HepG2 (cell line): ENCODE data around the gene OTOGL.

Experiments
- EZH2 ChIP-seq: conservative IDR thresholded peaks from 2 replicates; pipeline ENCODE4 v1.6.1; 2012; ENCODE audit warnings: mild to moderate bottlenecking, low read depth, low read length, moderate library complexity
- HMG20B ChIP-seq: conservative IDR thresholded peaks from 2 replicates; pipeline ENCODE4 v1.6.1; 2016; ENCODE audit warnings: missing genetic modification reagents, missing compliant biosample characterization
- MEIS2 ChIP-seq: sonication (generic); formaldehyde crosslinking; IDR thresholded peaks from 2 replicates; pipeline ENCODE4 v1.9.0; 2021; ENCODE audit warnings: mild to moderate bottlenecking, missing genetic modification reagents
- NCOA2 ChIP-seq: sonication (generic); formaldehyde crosslinking; IDR thresholded peaks from 2 replicates; pipeline ENCODE4 v1.8.0; 2022; ENCODE audit warnings: inconsistent platforms
- NR2C2 ChIP-seq: sonication (generic); formaldehyde crosslinking; IDR thresholded peaks from 2 replicates; pipeline ENCODE4 v1.4.0; 2020; ENCODE audit warnings: missing genetic modification reagents, mild to moderate bottlenecking, moderate library complexity, borderline replicate concordance
- SMARCC2 ChIP-seq: fragments of 450-650 bp; IDR thresholded peaks from 2 replicates; pipeline ENCODE4 v1.6.1; 2017; ENCODE audit warnings: antibody characterized with exemption, mild to moderate bottlenecking
- TGIF2 ChIP-seq: IDR thresholded peaks from 2 replicates; pipeline ENCODE4 v1.6.1; 2016; ENCODE audit warnings: control low read depth, missing compliant biosample characterization
- YY1 ChIP-seq: IDR thresholded peaks from 2 replicates; pipeline ENCODE4 v1.6.1; 2011; ENCODE audit warnings: low read length, low read depth, moderate library complexity, mild to moderate bottlenecking; ENCODE audit not compliant: insufficient read depth, insufficient replicate concordance
- ZSCAN29 ChIP-seq: sonication (generic); formaldehyde crosslinking; conservative IDR thresholded peaks from 2 replicates; pipeline ENCODE4 v1.4.0; 2020; ENCODE audit warnings: mild to moderate bottlenecking, missing genetic modification reagents
- TF ChIP-seq, protein P1 (sequence below): IDR thresholded peaks from 2 replicates; pipeline ENCODE4 v1.6.1; 2012; ENCODE audit warnings: inconsistent platforms
- TF ChIP-seq, protein P2 (sequence below): sonication (generic); formaldehyde crosslinking; IDR thresholded peaks from 2 replicates; pipeline ENCODE4 v1.4.0; 2020; ENCODE audit warnings: missing genetic modification reagents
- TF ChIP-seq, protein P3 (sequence below): sonication (generic); formaldehyde crosslinking; conservative IDR thresholded peaks from 2 replicates; pipeline ENCODE4 v1.4.0; 2020; ENCODE audit warnings: missing genetic modification reagents
- TF ChIP-seq, protein P4 (sequence below): sonication (generic); formaldehyde crosslinking; IDR thresholded peaks from 2 replicates; pipeline ENCODE4 v1.4.0; 2020; ENCODE audit warnings: missing genetic modification reagents

DNA sequence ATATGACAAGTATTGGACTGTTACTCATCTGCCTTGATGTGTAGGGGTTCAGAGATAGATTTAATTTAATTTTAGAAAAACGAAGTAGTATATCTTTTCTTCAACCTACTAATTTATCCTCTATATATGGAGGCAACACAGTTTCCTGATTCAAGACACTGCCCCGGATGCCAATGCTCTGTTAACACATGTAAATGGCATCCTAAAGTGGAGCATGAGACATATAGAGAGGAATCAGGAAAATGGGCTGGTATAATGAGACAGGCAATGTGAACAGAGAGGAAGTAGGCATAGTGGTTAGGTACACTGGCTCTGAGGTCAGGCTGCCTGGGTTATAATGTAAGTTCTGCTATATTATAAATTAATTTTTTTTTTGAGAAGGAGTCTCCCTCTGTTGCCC lies 85.6 kb downstream of the OTOGL start:
- TF ChIP-seq MEIS2 (CRISPR knock-in tag) (no peak), YY1 (no peak), SMARCC2 (no peak), TGIF2 (CRISPR knock-in tag) (no peak), NCOA2 (CRISPR knock-in tag) (no peak), EZH2 (no peak), NR2C2 (CRISPR knock-in tag) (no peak), ZSCAN29 (no peak), HMG20B (CRISPR knock-in tag) (no peak)
- TF ChIP-seq, protein P1, sequence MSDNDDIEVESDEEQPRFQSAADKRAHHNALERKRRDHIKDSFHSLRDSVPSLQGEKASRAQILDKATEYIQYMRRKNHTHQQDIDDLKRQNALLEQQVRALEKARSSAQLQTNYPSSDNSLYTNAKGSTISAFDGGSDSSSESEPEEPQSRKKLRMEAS = no peak
- TF ChIP-seq, protein P2, sequence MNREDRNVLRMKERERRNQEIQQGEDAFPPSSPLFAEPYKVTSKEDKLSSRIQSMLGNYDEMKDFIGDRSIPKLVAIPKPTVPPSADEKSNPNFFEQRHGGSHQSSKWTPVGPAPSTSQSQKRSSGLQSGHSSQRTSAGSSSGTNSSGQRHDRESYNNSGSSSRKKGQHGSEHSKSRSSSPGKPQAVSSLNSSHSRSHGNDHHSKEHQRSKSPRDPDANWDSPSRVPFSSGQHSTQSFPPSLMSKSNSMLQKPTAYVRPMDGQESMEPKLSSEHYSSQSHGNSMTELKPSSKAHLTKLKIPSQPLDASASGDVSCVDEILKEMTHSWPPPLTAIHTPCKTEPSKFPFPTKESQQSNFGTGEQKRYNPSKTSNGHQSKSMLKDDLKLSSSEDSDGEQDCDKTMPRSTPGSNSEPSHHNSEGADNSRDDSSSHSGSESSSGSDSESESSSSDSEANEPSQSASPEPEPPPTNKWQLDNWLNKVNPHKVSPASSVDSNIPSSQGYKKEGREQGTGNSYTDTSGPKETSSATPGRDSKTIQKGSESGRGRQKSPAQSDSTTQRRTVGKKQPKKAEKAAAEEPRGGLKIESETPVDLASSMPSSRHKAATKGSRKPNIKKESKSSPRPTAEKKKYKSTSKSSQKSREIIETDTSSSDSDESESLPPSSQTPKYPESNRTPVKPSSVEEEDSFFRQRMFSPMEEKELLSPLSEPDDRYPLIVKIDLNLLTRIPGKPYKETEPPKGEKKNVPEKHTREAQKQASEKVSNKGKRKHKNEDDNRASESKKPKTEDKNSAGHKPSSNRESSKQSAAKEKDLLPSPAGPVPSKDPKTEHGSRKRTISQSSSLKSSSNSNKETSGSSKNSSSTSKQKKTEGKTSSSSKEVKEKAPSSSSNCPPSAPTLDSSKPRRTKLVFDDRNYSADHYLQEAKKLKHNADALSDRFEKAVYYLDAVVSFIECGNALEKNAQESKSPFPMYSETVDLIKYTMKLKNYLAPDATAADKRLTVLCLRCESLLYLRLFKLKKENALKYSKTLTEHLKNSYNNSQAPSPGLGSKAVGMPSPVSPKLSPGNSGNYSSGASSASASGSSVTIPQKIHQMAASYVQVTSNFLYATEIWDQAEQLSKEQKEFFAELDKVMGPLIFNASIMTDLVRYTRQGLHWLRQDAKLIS (CRISPR knock-in tag) = no peak
- TF ChIP-seq, protein P3, sequence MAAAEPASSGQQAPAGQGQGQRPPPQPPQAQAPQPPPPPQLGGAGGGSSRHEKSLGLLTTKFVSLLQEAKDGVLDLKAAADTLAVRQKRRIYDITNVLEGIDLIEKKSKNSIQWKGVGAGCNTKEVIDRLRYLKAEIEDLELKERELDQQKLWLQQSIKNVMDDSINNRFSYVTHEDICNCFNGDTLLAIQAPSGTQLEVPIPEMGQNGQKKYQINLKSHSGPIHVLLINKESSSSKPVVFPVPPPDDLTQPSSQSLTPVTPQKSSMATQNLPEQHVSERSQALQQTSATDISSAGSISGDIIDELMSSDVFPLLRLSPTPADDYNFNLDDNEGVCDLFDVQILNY (CRISPR knock-in tag) = no peak
- TF ChIP-seq, protein P4, sequence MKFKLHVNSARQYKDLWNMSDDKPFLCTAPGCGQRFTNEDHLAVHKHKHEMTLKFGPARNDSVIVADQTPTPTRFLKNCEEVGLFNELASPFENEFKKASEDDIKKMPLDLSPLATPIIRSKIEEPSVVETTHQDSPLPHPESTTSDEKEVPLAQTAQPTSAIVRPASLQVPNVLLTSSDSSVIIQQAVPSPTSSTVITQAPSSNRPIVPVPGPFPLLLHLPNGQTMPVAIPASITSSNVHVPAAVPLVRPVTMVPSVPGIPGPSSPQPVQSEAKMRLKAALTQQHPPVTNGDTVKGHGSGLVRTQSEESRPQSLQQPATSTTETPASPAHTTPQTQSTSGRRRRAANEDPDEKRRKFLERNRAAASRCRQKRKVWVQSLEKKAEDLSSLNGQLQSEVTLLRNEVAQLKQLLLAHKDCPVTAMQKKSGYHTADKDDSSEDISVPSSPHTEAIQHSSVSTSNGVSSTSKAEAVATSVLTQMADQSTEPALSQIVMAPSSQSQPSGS (CRISPR knock-in tag) = no peak
